BJ (cell line): ENCODE data around the gene AEBP1. TPM values are rescaled to one million over a fixed set of nuclear protein-coding genes. Genes with fewer than 3 reads are reported as not detected.

ENCODE experiments used
- CTCF ChIA-PET: fragments of 350-600 bp; formaldehyde crosslinking; extraction: SDS; loops from one replicate; lab custom pipeline; 2021; ENCODE audit warnings: antibody characterized with exemption, inconsistent platforms; lab: Yijun Ruan, JAX
- POLR2A ChIA-PET: fragments of 300-600 bp; sonication (Branson Sonifier 250); formaldehyde crosslinking; extraction: SDS; loops from one replicate; lab custom pipeline; 2021; ENCODE audit warnings: antibody characterized with exemption; lab: Charles Lee
- DNase-seq: peaks from one replicate; pipeline ENCODE4 v3.0.0-alpha.2; 2011; ENCODE audit warnings: low read depth
- H3K27me3 ChIP-seq: 2 replicates; pipeline ENCODE4 v1.6.0; 2011; ENCODE audit warnings: low read length; ENCODE audit not compliant: control insufficient read depth, insufficient read depth
- H3K36me3 ChIP-seq: 2 replicates; pipeline ENCODE4 v1.5.1; 2011; ENCODE audit warnings: low read length; ENCODE audit not compliant: control insufficient read depth, insufficient read depth
- H3K4me3 ChIP-seq: 2 replicates; pipeline ENCODE4 v1.5.1; 2011; ENCODE audit warnings: low read depth, mild to moderate bottlenecking, control low read depth, low read length
- CTCF ChIP-seq: IDR thresholded peaks from 2 replicates; pipeline ENCODE4 v1.5.1; 2011; ENCODE audit warnings: low read depth, mild to moderate bottlenecking, control low read depth, inconsistent platforms, low read length, moderate library complexity; ENCODE audit not compliant: insufficient read depth
- polyA plus RNA-seq: library from polyadenylated mRNA; depleted of rRNA; stranded (reverse); fragments of >200 nt; gene quantifications from 2 replicates; pipeline ENCODE4 v1.2.3, GENCODE V29; 2011

The AEBP1 gene
- polyA plus RNA-seq, 1 experiment, result 117 TPM

- CTCF ChIA-PET, result interaction anchor here (3.1 kb wide), 1 partner anchor 15 kb away, joined by 11 read pairs; no protein-coding TSS in a partner anchor
- no peak for DNase-seq
- Histone ChIP-seq H3K4me3 (no peak overlapping the region), H3K36me3 (no peaks in the 10 kb centered on the region), H3K27me3 (peaks cover 4% of the 10 kb centered on the region)
- POLR2A ChIA-PET, result no interaction called here
- TF ChIP-seq CTCF, result no peak
These were observed 44.0 kb downstream of the AEBP1 start for GRCh38 chr7:44148166-44148565.

- POLR2A ChIA-PET, result no interaction called here
- Histone ChIP-seq H3K4me3 (no peak overlapping the region), H3K36me3 (no peaks in the 10 kb centered on the region), H3K27me3 (peaks cover 4% of the 10 kb centered on the region)
- TF ChIP-seq CTCF, result no peak
- no peak for DNase-seq
- CTCF ChIA-PET, result interaction anchor here (3.1 kb wide), 1 partner anchor 14 kb away, joined by 11 read pairs; no protein-coding TSS in a partner anchor
These were observed 44.9 kb downstream of the AEBP1 start for GRCh38 chr7:44148961-44149536.

- POLR2A ChIA-PET, result interaction anchor here (0.6 kb wide), 1 partner anchor 8 kb away, joined by 9 read pairs; no protein-coding TSS in a partner anchor
- CTCF ChIA-PET, result no interaction called here
- TF ChIP-seq CTCF, result no peak
- Histone ChIP-seq H3K4me3 (no peak overlapping the region), H3K36me3 (no peaks in the 10 kb centered on the region), H3K27me3 (peaks cover under 1% of the 10 kb centered on the region; the same call in 1 of the 2 replicates)
- no peak for DNase-seq
These were observed 45.7 kb downstream of the AEBP1 start for GRCh38 chr7:44149571-44150465.

GRCh38 chr7:44150466-44150832, 46.3 kb downstream of the AEBP1 start:
- ChIA-PET CTCF (no interaction called here), POLR2A (interaction anchor here (0.6 kb wide), 1 partner anchor 8 kb away, joined by 9 read pairs; no protein-coding TSS in a partner anchor)
- DNase-seq, result no peak
- Histone ChIP-seq H3K36me3 (no peaks in the 10 kb centered on the region), H3K4me3 (no peak overlapping the region), H3K27me3 (no peaks in the 10 kb centered on the region)
- no peak for TF ChIP-seq CTCF
